Endodermal cell (in vitro differentiated cells): ENCODE data around the gene ARHGEF2. TPM values are rescaled to one million over a fixed set of nuclear protein-coding genes. Genes with fewer than 3 reads are reported as not detected.

Experiments used
- DNase-seq: peaks from one replicate; pipeline ENCODE4 v3.0.0-alpha.2; 2017
- H3K27ac ChIP-seq: 2 replicates; pipeline ENCODE4 v1.5.1; 2013; ENCODE audit warnings: mild to moderate bottlenecking, low read depth, low read length, moderate library complexity
- H3K27me3 ChIP-seq: 2 replicates; pipeline ENCODE4 v1.6.1; 2013; ENCODE audit warnings: mild to moderate bottlenecking, low read length, moderate library complexity; ENCODE audit not compliant: insufficient read depth, control insufficient read depth, poor library complexity, severe bottlenecking
- H3K36me3 ChIP-seq: 2 replicates; pipeline ENCODE4 v1.7.0; 2013; ENCODE audit warnings: mild to moderate bottlenecking, low read length, moderate library complexity; ENCODE audit not compliant: control insufficient read depth, insufficient read depth
- H3K4me1 ChIP-seq: one replicate; pipeline ENCODE4 v1.7.0; 2013; ENCODE audit warnings: low read length; ENCODE audit not compliant: control insufficient read depth, insufficient read depth
- H3K4me3 ChIP-seq: 2 replicates; pipeline ENCODE4 v1.5.1; 2013; ENCODE audit warnings: mild to moderate bottlenecking, low read length, moderate library complexity
- H3K9ac ChIP-seq: 2 replicates; pipeline ENCODE4 v1.6.1; 2013; ENCODE audit warnings: mild to moderate bottlenecking, low read length, moderate library complexity; ENCODE audit not compliant: poor library complexity, severe bottlenecking; ENCODE audit errors: extremely low read depth
- H3K9me3 ChIP-seq: 2 replicates; pipeline ENCODE4 v1.6.1; 2013; ENCODE audit warnings: mild to moderate bottlenecking, low read length, moderate library complexity; ENCODE audit not compliant: control insufficient read depth
- H3K27ac Mint-ChIP-seq: 2 replicates; pipeline ENCODE4 v1.8.0; 2020; ENCODE audit warnings: mixed read lengths
- H3K27me3 Mint-ChIP-seq: 2 replicates; pipeline ENCODE4 v1.8.0; 2021; ENCODE audit warnings: mild to moderate bottlenecking, mixed read lengths; ENCODE audit not compliant: insufficient read depth
- H3K36me3 Mint-ChIP-seq: 2 replicates; pipeline ENCODE4 v1.8.0; 2020; ENCODE audit warnings: low read depth, mixed read lengths
- H3K4me1 Mint-ChIP-seq: 2 replicates; pipeline ENCODE4 v1.8.0; 2020; ENCODE audit warnings: mixed read lengths
- H3K4me3 Mint-ChIP-seq: 2 replicates; pipeline ENCODE4 v1.8.0; 2020; ENCODE audit warnings: mild to moderate bottlenecking, moderate library complexity, mixed read lengths
- H3K9me3 Mint-ChIP-seq: 2 replicates; pipeline ENCODE4 v1.8.0; 2020; ENCODE audit warnings: mild to moderate bottlenecking, mixed read lengths
- CTCF ChIP-seq: fragments of 200-600 bp; sonication (generic); conservative IDR thresholded peaks from 2 replicates; pipeline ENCODE4 v1.5.0; 2021; ENCODE audit warnings: antibody characterized with exemption, mild to moderate bottlenecking
- WGBS, 2 experiments: methylation state at CpG; one replicate each; pipeline versions ENCODE4 v1.1.5 to v1.1.7; 2013; ENCODE audit warnings: missing lambda C conversion rate in 2 of 2, mixed read lengths in 1 of 2; ENCODE audit not compliant: insufficient coverage in 1 of 2, insufficient read length in 1 of 2; 5-methylcytosine and 5-hydroxymethylcytosine counted together
- total RNA-seq, 2 donors: library from RNA; stranded (reverse); fragmentation: NEBNext Ultra II Directional in 1 of 2; extraction: Animal tissue kit (Norgen Biotek cat#: 25700) in 1 of 2; gene quantifications; 2 replicates in 1 of 2; 3 replicates in 1 of 2; pipeline ENCODE4 v1.2.1, GENCODE V29; 2021

ARHGEF2 gene
- total RNA-seq, 2 donors from 2014 or later, result 134 to 147 TPM

- no peak overlapping the region for H3K27ac ChIP-seq
- no peaks in the 10 kb centered on the region for H3K9me3 Mint-ChIP-seq
- peak overlapping the region; percentile 19 for H3K27ac Mint-ChIP-seq
- H3K4me3 ChIP-seq, result no peak overlapping the region
- 0% methylated on average over 1 of the region's 1 CpG; no CpG with 5 or more reads in 1 of the 2 experiments for WGBS, 2 experiments
- H3K4me1 ChIP-seq, result no peaks in the 10 kb centered on the region
- H3K4me3 Mint-ChIP-seq, result no peak overlapping the region
- DNase-seq, result peak; percentile 73
- no peaks in the 10 kb centered on the region for H3K36me3 Mint-ChIP-seq
- H3K9me3 ChIP-seq, result no peaks in the 10 kb centered on the region
- peaks cover 3% of the 10 kb centered on the region for H3K4me1 Mint-ChIP-seq
- H3K27me3 Mint-ChIP-seq, result no peaks in the 10 kb centered on the region
- peak; percentile 81 for TF ChIP-seq CTCF
- H3K36me3 ChIP-seq, result peaks cover 5% of the 10 kb centered on the region
- no peaks in the 10 kb centered on the region for H3K27me3 ChIP-seq
- no peak overlapping the region for H3K9ac ChIP-seq
Observed at GRCh38 chr1:155938220-155938627, 40.1 kb downstream of the ARHGEF2 start.

- no peaks in the 10 kb centered on the region for H3K9me3 Mint-ChIP-seq
- no peak overlapping the region for H3K27ac Mint-ChIP-seq
- H3K27me3 Mint-ChIP-seq, result no peaks in the 10 kb centered on the region
- Histone ChIP-seq H3K9ac (peak overlapping the region; percentile 97), H3K9me3 (no peaks in the 10 kb centered on the region), H3K36me3 (peaks cover 36% of the 10 kb centered on the region), H3K27me3 (no peaks in the 10 kb centered on the region), H3K4me3 (peak overlapping the region; percentile 100), H3K27ac (peak overlapping the region; percentile 67), H3K4me1 (peaks cover 2% of the 10 kb centered on the region)
- 93 to 96% methylated on average over 18 to 24 of the region's 24 CpGs for WGBS, 2 experiments
- H3K36me3 Mint-ChIP-seq, result peaks cover 27% of the 10 kb centered on the region
- H3K4me1 Mint-ChIP-seq, result peaks cover 21% of the 10 kb centered on the region
- peak; percentile 52 for DNase-seq
- H3K4me3 Mint-ChIP-seq, result no peak overlapping the region
- TF ChIP-seq CTCF, result no peak
Observed at GRCh38 chr1:155934936-155935590, 43.3 kb downstream of the ARHGEF2 start.

GRCh38 chr1:155934097-155934935 lies 44.0 kb downstream of the ARHGEF2 start, which contains the start of gene KHDC4:
Gene KHDC4 (minus strand): TSS chr1:155934413. CDS start chr1:155934373, 40 bp downstream.
- no peaks in the 10 kb centered on the region for H3K27me3 ChIP-seq
- no peaks in the 10 kb centered on the region for H3K27me3 Mint-ChIP-seq
- no peaks in the 10 kb centered on the region for H3K9me3 ChIP-seq
- peak; percentile 29 for TF ChIP-seq CTCF
- 1 to 3% methylated on average over 39 to 50 of the region's 50 CpGs for WGBS, 2 experiments
- peaks cover 42% of the 10 kb centered on the region for H3K36me3 ChIP-seq
- H3K4me1 ChIP-seq, result peaks cover 2% of the 10 kb centered on the region
- H3K27ac ChIP-seq, result peak within 1 kb of the TSS; percentile 74
- H3K4me1 Mint-ChIP-seq, result peaks cover 21% of the 10 kb centered on the region
- H3K4me3 Mint-ChIP-seq, result no peak within 1 kb of the TSS
- H3K9me3 Mint-ChIP-seq, result no peaks in the 10 kb centered on the region
- H3K27ac Mint-ChIP-seq, result no peak within 1 kb of the TSS
- peak within 1 kb of the TSS; percentile 100 for H3K4me3 ChIP-seq
- DNase-seq, result peak; percentile 98
- peaks cover 31% of the 10 kb centered on the region for H3K36me3 Mint-ChIP-seq
- peak within 1 kb of the TSS; percentile 97 for H3K9ac ChIP-seq
